Body of pancreas (tissue), 4 donors: Measurements from ENCODE around the gene ZC3H7B. TPM values are rescaled to one million over a fixed set of nuclear protein-coding genes. Genes with fewer than 3 reads are reported as not detected.

Source experiments
- ATAC-seq: fragments of 150-250 bp; one replicate; pipeline ENCODE4 v1.9.1; 2016
- DNase-seq, 4 donors: peaks; one replicate each; pipeline ENCODE4 v3.0.0-alpha.2; 2019
- H3K27ac ChIP-seq, 4 donors: fragments of 200-600 bp; sonication (generic); 1 replicate in 3 of 4; 2 replicates in 1 of 4; pipeline versions ENCODE4 v1.5.1 to v1.6.1; 2016 to 2019; ENCODE audit warnings: mild to moderate bottlenecking in 1 of 4, mixed read lengths in 1 of 4, moderate library complexity in 1 of 4
- H3K27me3 ChIP-seq, 2 donors: fragments of 200-600 bp; sonication (generic); one replicate each; pipeline ENCODE4 v1.6.0; 2016; ENCODE audit warnings: mild to moderate bottlenecking in 1 of 2
- H3K36me3 ChIP-seq, 2 donors: fragments of 200-600 bp; sonication (generic); replicated peaks in 1 of 2; 2 replicates each; pipeline ENCODE4 v1.5.1; 2016; ENCODE audit warnings: low read depth in 2 of 2; ENCODE audit not compliant: insufficient read depth in 1 of 2
- H3K4me1 ChIP-seq: fragments of 200-600 bp; sonication (generic); one replicate; pipeline ENCODE4 v1.6.0; 2016
- H3K4me3 ChIP-seq, 2 donors: fragments of 200-600 bp; sonication (generic); 1 replicate in 1 of 2; 2 replicates in 1 of 2; pipeline ENCODE4 v1.5.1; 2016 to 2019
- H3K9me3 ChIP-seq, 3 donors: fragments of 200-600 bp; sonication (generic); 1 replicate in 2 of 3; 2 replicates in 1 of 3; pipeline ENCODE4 v1.5.1; 2016
- POLR2A ChIP-seq, 3 donors: fragments of 450-650 bp; IDR thresholded peaks; one replicate each; pipeline ENCODE4 v1.6.1; 2016; ENCODE audit warnings: antibody characterized with exemption in 3 of 3, mild to moderate bottlenecking in 2 of 3
- WGBS, 2 donors: methylation state at CpG; one replicate each; pipeline ENCODE4 v1.1.5; 2017; 5-methylcytosine and 5-hydroxymethylcytosine counted together
- intact Hi-C: fragments of 100-400 bp; cut with DNase I; formaldehyde crosslinking; loops from one replicate; pipeline ENCODE4 v1.15.1; 2023
- total RNA-seq, 2 donors: library from RNA; depleted of rRNA; stranded (reverse); fragments of >200 nt; gene quantifications; one replicate each; pipeline ENCODE4 v1.1.0, GENCODE V29; 2016
- TF ChIP-seq, protein P1 (sequence below), 7 experiments: fragments of 450-650 bp in 4 of 7; fragments of 200-600 bp in 3 of 7; sonication (generic) in 3 of 7; IDR thresholded peaks; one replicate each; pipeline ENCODE4 v1.5.1; 2016 to 2019; ENCODE audit warnings: antibody characterized with exemption in 7 of 7

The ZC3H7B gene
- total RNA-seq, 2 donors from 2014 or later = 29.8 to 34.3 TPM

DNA sequence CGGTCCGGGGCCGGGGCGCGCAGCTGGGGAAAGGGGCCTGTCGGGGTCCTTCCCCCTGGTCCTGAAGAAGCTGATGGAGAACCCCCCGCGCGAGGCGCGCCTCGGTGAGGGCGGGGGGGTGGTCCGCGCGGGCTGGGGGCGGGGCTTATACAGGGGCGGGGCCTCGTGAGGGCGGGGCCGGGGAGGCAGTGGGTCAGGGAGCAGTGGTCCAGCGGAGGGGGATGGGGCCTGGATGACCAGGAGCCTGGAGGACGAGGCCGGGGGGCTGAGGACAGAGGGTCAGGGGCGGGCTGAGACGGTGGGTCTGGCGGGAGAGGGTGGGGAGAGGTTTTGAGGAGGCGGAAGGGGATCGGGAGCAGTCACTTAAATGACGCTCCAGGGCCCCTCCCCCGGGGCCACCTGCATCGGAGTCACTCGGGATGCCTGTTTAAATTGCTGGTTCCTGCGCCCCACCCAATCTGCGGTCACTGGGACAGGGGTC is 80.8 kb downstream of the ZC3H7B start:
- Histone ChIP-seq H3K27ac (peak overlapping the region; percentile 95 to 100 (median 97)), H3K36me3 (no peaks in the 10 kb centered on the region), H3K9me3 (no peaks in the 10 kb centered on the region), H3K27me3 (no peaks in the 10 kb centered on the region), H3K4me3 (peak overlapping the region; percentile 48 to 74), H3K4me1 (peaks cover 27% of the 10 kb centered on the region)
- intact Hi-C loops = no loop called here
- ATAC-seq = peak; percentile 21
- no peak for TF ChIP-seq POLR2A (IDR thresholded peaks at IDR 0.05)
- TF ChIP-seq, protein P1, sequence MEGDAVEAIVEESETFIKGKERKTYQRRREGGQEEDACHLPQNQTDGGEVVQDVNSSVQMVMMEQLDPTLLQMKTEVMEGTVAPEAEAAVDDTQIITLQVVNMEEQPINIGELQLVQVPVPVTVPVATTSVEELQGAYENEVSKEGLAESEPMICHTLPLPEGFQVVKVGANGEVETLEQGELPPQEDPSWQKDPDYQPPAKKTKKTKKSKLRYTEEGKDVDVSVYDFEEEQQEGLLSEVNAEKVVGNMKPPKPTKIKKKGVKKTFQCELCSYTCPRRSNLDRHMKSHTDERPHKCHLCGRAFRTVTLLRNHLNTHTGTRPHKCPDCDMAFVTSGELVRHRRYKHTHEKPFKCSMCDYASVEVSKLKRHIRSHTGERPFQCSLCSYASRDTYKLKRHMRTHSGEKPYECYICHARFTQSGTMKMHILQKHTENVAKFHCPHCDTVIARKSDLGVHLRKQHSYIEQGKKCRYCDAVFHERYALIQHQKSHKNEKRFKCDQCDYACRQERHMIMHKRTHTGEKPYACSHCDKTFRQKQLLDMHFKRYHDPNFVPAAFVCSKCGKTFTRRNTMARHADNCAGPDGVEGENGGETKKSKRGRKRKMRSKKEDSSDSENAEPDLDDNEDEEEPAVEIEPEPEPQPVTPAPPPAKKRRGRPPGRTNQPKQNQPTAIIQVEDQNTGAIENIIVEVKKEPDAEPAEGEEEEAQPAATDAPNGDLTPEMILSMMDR (IDR thresholded peaks at IDR 0.05) = no peak
- DNase-seq = peak; percentile 60 to 68 (median 66)
- 0% methylated on average over 11 to 33 of the region's 35 CpGs for WGBS, 2 donors

DNA sequence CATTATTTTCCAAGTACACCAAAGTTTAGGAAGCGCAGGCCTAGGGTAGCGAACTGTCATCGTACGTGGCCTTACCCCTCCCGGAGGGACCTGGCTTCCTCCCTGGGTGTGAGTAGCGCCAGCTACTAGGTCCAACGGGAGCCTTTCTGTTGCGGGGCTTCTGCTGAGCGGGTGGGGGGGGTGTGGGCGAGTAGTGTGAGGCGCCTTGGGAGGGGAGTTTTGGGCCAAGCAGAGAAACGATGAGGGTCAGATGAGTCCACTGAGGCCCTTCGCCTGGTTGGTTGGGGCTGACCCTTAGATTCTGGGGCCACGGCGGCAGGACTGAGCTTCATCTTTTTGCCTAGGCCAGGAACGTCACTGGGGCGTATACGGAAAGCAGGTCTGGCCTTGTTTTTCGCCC is 81.3 kb downstream of the ZC3H7B start:
- intact Hi-C loops = no loop called here
- ATAC-seq (no peak), DNase-seq (peak in 2 of 4 donors; percentile 29 to 55)
- H3K4me3 ChIP-seq = peak overlapping the region; percentile 48 to 74
- peaks cover 0 to 2% of the 10 kb centered on the region in 2 donors for H3K36me3 ChIP-seq
- peaks cover 27% of the 10 kb centered on the region for H3K4me1 ChIP-seq
- TF ChIP-seq, protein P1 (IDR thresholded peaks at IDR 0.05) = no peak
- no peak for TF ChIP-seq POLR2A (IDR thresholded peaks at IDR 0.05)
- H3K9me3 ChIP-seq = no peaks in the 10 kb centered on the region
- WGBS, 2 donors = 14 to 17% methylated on average over 2 to 19 of the region's 19 CpGs
- H3K27me3 ChIP-seq = no peaks in the 10 kb centered on the region
- H3K27ac ChIP-seq = peak overlapping the region; percentile 95 to 100 (median 97)

- Histone ChIP-seq H3K36me3 (peaks cover 0 to 3% of the 10 kb centered on the region in 2 donors), H3K4me3 (no peak overlapping the region), H3K27me3 (no peaks in the 10 kb centered on the region), H3K4me1 (peaks cover 27% of the 10 kb centered on the region), H3K27ac (peak overlapping the region in 3 of 4 donors; percentile 95 to 100 (median 98)), H3K9me3 (no peaks in the 10 kb centered on the region)
- no peak for TF ChIP-seq POLR2A (IDR thresholded peaks at IDR 0.05)
- TF ChIP-seq, protein P1 (IDR thresholded peaks at IDR 0.05) = no peak
- intact Hi-C loops = no loop called here
- 40 to 50% methylated on average over 5 of the region's 5 CpGs for WGBS, 2 donors
- ATAC-seq (no peak), DNase-seq (peak in 1 of 4 donors; percentile 26)
Observed at GRCh38 chr22:41383085-41383484, 81.8 kb downstream of the ZC3H7B start.

DNA sequence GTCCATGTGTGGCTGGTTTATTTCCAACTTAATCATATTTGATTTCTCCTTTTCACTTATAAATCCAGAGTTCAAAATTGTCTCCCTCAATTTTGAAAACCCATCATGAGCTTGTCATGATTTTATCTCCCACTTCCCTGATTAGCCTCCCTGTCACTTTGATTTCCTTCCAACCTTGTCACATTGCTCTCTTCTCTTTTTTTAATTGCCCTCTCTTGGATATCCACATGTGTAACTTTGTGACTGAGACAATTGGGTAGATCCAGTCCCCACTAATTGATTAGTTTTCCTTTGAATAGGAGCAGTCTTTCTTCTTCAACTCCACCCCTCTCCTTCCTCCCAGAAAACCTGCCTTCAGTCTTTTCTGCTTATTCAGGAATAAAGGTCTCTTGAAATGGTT is 82.8 kb downstream of the ZC3H7B start:
- H3K27ac ChIP-seq = peak overlapping the region in 1 of 4 donors; percentile 100
- TF ChIP-seq, protein P1 (IDR thresholded peaks at IDR 0.05) = no peak
- no peak for TF ChIP-seq POLR2A (IDR thresholded peaks at IDR 0.05)
- no peak for ATAC-seq

DNA sequence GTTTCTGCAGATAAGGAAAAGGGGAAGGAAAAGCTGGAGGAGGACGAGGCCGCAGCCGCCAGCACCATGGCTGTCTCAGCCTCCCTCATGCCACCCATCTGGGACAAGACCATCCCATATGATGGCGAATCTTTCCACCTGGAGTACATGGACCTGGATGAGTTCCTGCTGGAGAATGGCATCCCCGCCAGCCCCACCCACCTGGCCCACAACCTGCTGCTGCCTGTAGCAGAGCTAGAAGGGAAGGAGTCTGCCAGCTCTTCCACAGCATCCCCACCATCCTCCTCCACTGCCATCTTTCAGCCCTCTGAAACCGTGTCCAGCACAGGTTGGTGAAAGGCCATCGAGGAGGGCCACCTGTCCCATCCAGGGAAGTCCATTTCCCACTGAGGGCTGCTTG is 86.0 kb downstream of the ZC3H7B start:
- DNase-seq (no peak), ATAC-seq (no peak)
- TF ChIP-seq, protein P1 (IDR thresholded peaks at IDR 0.05) = no peak
- no peak for TF ChIP-seq POLR2A (IDR thresholded peaks at IDR 0.05)
- Histone ChIP-seq H3K27me3 (no peaks in the 10 kb centered on the region), H3K4me1 (peaks cover 16% of the 10 kb centered on the region), H3K9me3 (no peaks in the 10 kb centered on the region), H3K36me3 (peaks cover 0 to 11% of the 10 kb centered on the region in 2 donors), H3K27ac (no peak overlapping the region), H3K4me3 (no peak overlapping the region)
- WGBS, 2 donors = 86 to 91% methylated on average over 5 to 7 of the region's 7 CpGs
- intact Hi-C loops = no loop called here

More for the DNA sequence above, 82.8 kb downstream of the ZC3H7B start:
- H3K9me3 ChIP-seq = no peaks in the 10 kb centered on the region
- H3K27me3 ChIP-seq = no peaks in the 10 kb centered on the region
- peaks cover 0 to 7% of the 10 kb centered on the region in 2 donors for H3K36me3 ChIP-seq
- no peak for DNase-seq
- intact Hi-C loops = no loop called here
- no peak overlapping the region for H3K4me3 ChIP-seq
- H3K4me1 ChIP-seq = peaks cover 27% of the 10 kb centered on the region
